Peyer's patch (tissue), 4 donors: ENCODE results near the gene CTSC. TPM values are rescaled to one million over a fixed set of nuclear protein-coding genes. Genes with fewer than 3 reads are reported as not detected.

ENCODE experiments used
- total RNA-seq, 4 donors: library from RNA; depleted of rRNA; stranded (reverse); fragments of >200 nt; gene quantifications; one replicate each; pipeline ENCODE4 v1.1.0, GENCODE V29; 2016

The CTSC gene
- total RNA-seq, 4 donors from 2014 or later, result 38.5 to 66.8 (median 43.0) TPM

Other genes with a start within 250 kb of the CTSC start
- gene RAB38, start 162.3 kb downstream of the CTSC start, total RNA-seq, result 1 to 10 TPM in 3 of 4 donors, not detected in 1; 3.7 to 6.6 (median 6.3) TPM